Frontal cortex (tissue), 4 donors: Measurements from ENCODE around the gene DAAM2. TPM values are rescaled to one million over a fixed set of nuclear protein-coding genes. Genes with fewer than 3 reads are reported as not detected.

Experiments used
- DNase-seq, 2 donors: peaks; one replicate each; pipeline ENCODE4 v3.0.0; 2012; ENCODE audit warnings: low spot score in 2 of 2
- FAIRE-seq: peaks from 2 replicates; lab custom pipeline; 2012; peaks lifted over from hg19 to GRCh38; lab: Jason Lieb, UNC
- total RNA-seq: library from RNA; depleted of rRNA; stranded (reverse); fragments of >200 nt; gene quantifications from one replicate; pipeline ENCODE4 v1.2.3, GENCODE V29; 2014
- donor health status: control.
- donor health status: control.
- donor health status: control.

DAAM2 gene
- total RNA-seq, 1 donor from 2014 or later = 5.3 TPM

- FAIRE-seq (no peak), DNase-seq (no peak)
Measured at GRCh38 chr6:39901670-39902069, 109.5 kb downstream of the DAAM2 start.

- FAIRE-seq = no peak
- no peak for DNase-seq
Measured at GRCh38 chr6:39902136-39902535, 110.0 kb downstream of the DAAM2 start.

- no peak for FAIRE-seq
- no peak for DNase-seq
Measured at GRCh38 chr6:39902786-39903465, 110.8 kb downstream of the DAAM2 start.

DNA sequence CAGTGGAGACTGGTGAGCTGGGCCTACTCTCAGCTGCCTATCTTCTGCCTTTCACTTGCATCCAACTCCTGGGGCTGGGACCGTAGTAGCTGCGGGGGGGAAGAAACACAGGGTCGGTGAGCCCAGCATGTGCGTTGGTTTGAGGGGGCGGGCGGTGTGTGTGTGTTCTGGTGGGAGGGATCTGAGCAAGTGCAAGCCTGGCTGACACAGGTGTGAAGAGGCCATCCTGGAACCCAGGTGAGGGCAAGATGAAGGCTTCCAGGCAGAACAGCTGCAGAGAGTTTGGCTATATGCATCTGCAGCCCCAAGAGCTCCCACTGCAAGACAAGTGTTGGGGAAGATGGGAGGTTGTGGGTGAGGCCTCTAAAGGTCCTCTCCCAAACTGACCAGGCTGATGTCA is 111.5 kb downstream of the DAAM2 start:
- no peak for DNase-seq
- no peak for FAIRE-seq

- FAIRE-seq (no peak), DNase-seq (no peak)
Measured at GRCh38 chr6:39904946-39905639, 112.9 kb downstream of the DAAM2 start.

DNA sequence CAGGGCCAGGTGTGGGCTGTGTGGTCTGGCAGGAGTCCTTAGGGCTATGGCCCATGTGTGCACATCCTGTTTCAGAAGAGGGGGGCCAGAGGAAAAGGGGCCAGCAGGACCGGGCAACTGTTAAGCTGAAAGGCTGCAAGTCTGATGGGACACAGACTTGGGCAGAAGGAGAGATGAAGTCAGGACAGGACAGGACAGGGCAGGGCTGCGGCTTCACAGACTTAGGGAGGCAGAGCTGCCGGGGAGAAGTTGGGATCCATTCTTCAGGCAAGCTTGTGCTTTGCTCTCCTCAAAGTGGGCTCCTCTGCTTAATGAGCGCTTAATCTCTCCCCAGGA is 113.4 kb downstream of the DAAM2 start:
- FAIRE-seq (no peak), DNase-seq (no peak)

GRCh38 chr6:39906318-39906761 is 114.2 kb downstream of the DAAM2 start:
- FAIRE-seq (no peak), DNase-seq (no peak)

- FAIRE-seq (no peak), DNase-seq (no peak)
Measured at GRCh38 chr6:39907871-39908575, 115.8 kb downstream of the DAAM2 start.

GRCh38 chr6:39908838-39909583 is 116.8 kb downstream of the DAAM2 start:
- DNase-seq (no peak), FAIRE-seq (no peak)

GRCh38 chr6:39909701-39910100 is 117.5 kb downstream of the DAAM2 start:
- FAIRE-seq = no peak

DNA sequence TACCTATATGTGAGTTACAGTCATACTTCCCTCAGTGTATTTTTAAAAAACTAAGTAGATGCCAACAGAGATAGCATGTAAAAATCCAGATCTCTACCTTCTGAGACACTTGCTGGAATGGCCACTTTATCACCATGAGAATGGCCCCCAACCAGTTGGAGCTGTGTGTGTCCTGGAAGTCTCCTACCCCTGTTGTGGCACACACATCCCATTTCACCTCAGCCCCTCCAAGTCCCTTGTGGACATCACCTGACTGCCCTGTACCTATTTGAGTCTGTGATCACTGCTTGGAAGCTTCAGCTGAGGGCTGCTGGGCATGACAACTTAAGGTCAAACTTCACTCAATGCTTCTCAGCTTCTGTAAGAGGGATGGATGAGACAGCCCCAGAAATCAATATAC is 118.0 kb downstream of the DAAM2 start:
- DNase-seq (no peak), FAIRE-seq (no peak)

More at GRCh38 chr6:39909701-39910100, 117.5 kb downstream of the DAAM2 start:
- no peak for DNase-seq

GRCh38 chr6:39910744-39911143 is 118.6 kb downstream of the DAAM2 start:
- DNase-seq (no peak), FAIRE-seq (no peak)

DNA sequence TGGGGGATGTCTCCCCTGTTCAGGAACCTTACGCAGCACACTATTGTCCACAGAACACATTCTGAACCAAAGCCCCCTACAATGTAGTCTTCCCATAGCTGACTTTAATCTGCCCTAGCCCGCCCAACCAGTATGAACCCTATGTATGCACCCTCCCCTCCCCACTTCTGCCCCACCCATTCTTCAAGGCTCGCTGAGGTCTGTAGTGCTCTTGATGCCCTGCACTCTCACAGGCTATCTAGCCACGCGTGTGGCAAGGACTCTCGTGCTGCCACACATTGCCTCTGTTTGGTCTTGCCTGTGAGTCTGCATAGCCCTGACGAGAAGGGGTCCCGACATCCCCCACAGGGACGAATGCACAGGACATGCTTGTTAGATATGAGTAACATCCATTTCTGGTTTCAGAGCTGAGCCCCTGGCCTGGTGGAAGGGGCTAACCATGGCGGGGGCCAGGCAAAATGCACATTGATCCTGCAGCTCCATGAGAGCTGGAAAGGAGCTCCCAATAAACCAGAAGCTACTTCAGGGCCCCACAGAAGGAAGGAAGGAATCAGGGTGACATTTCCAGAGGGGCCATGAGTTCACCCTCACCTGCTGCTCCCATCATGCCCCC is 119.4 kb downstream of the DAAM2 start:
- no peak for FAIRE-seq
- DNase-seq = no peak

DNA sequence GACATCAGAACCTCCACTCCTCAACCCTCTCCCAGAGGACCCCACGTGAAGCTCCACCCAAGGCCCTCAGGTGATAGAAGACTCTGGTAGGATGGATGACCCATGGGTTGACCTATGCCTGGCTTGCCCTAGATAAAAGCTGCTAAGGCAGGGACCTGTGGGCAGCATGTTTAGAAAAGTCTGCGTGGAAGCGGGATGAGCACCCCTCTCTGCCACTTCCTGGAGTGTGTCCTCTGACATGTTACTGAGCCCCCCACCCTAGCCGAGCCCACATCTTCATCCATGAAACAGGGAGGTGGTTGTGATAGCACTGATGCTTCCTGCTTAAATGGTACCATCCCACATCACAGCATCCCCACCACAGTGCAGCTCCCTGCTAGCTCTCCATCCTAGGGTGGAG is 120.3 kb downstream of the DAAM2 start:
- DNase-seq = no peak
- FAIRE-seq = no peak

DNA sequence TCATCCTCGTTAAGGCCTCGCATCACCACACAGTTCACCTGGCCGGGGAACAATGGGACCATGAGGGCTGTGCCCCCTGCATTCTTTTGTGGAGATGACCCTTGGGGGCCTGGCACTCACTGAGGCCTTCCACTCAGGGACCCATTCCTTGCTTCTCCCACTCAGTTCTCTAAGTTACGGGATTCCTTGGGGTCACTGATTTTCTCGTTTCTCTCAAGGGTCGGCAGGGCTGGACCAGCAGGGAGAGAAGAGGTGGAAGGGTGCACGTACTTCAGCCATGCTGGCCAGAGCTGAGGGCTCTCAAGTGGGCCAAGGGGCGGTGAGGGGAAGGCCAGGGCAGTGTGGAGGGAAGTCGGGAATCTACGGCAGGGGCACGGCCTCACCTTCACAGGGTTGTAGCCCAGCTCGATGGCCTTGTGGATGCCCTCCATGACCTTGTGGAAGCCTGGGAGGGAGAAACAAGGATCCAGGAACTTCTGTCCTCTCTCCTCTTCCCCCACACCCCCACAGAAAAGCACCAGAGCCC is 121.3 kb downstream of the DAAM2 start:
- FAIRE-seq = no peak
- no peak for DNase-seq

- DNase-seq = no peak
- no peak for FAIRE-seq
Measured at GRCh38 chr6:39914239-39914638, 122.1 kb downstream of the DAAM2 start.

- DNase-seq = no peak
- no peak for FAIRE-seq
Measured at GRCh38 chr6:39915866-39916265, 123.7 kb downstream of the DAAM2 start.

GRCh38 chr6:39917329-39917728 is 125.2 kb downstream of the DAAM2 start:
- no peak for FAIRE-seq
- DNase-seq = no peak

DNA sequence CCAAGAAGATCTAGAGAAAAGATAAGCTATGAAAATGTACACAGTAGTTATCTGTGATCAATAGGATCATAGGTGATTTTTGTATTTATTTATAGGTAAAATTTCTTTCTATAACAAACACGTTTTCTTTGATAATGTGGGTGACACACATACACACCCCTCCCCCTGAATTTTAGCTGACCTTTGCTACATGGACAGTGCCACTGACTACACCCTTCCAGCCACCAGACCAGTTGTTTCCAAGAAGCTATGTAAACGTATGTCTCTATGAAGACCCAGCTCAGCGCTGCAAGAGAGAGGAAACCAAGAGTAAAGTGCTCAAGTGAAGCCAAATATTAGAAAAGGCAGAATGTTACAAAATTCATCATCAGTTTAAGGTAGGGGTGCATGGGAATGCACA is 125.8 kb downstream of the DAAM2 start:
- no peak for FAIRE-seq
- no peak for DNase-seq

DNA sequence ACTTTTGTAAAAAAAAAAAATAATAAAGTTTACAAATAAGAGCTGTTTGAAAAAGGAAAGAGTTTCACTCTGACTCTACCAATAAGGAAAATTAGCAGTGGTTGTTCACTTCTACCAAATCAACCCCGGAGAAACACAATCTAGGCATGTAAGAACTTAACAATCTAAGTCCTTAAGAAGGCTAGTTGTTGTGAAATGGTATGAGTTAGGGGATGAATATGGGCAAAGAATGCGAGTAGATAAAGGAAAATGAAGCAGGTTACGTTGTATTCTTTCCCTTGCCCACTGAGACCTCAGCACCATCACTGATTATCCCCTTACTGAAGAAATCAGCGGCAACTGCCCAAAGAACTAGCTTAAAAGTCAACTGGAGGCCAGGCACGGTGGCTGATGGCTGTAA is 126.7 kb downstream of the DAAM2 start:
- no peak for DNase-seq
- FAIRE-seq = no peak
